Hypothalamus (tissue), 51 donors: ENCODE data around the gene EEF1G.

ENCODE experiments used
- DNase-seq, 51 donors: peaks; one replicate each; lab custom pipeline; 2025; lab: John Stamatoyannopoulos, UW

The EEF1G gene

DNA sequence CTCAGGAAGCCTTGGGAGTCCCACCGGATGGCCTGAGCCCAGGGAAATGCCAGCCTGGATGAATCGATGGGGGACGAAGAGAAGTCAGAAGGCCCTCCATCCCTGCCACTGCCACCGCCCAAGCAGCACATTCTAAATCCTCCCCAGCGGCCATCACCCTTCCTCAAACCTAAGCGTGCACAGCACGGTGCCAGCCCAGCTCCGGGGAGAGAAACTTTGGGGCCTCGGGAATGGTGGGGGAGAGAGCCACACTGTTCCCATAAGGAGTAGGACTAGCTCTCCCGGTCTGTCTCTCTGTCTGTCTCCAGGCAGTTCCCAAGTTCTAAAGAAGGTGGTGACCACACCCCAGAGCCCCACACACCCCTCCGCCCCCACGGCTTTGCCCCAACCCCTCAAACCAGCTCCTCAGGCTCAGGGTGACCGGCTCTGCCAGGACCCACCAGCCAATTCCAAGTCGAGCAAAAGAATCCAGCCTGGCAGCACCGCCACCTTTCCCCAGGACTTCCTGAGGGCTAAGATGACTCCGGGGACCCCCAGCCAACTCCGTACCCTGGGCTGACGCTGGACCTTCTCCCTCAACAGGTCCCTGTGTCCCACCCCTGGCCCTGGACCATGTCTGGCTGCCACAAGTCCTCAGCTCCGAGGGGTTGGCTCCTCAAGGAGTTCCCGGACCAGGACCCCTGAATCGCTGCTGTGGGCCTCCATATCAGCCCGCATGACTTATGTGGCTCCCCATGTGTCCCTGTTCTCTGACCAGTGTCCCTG lies 29.8 kb downstream of the EEF1G start:
- no peak for DNase-seq

DNA sequence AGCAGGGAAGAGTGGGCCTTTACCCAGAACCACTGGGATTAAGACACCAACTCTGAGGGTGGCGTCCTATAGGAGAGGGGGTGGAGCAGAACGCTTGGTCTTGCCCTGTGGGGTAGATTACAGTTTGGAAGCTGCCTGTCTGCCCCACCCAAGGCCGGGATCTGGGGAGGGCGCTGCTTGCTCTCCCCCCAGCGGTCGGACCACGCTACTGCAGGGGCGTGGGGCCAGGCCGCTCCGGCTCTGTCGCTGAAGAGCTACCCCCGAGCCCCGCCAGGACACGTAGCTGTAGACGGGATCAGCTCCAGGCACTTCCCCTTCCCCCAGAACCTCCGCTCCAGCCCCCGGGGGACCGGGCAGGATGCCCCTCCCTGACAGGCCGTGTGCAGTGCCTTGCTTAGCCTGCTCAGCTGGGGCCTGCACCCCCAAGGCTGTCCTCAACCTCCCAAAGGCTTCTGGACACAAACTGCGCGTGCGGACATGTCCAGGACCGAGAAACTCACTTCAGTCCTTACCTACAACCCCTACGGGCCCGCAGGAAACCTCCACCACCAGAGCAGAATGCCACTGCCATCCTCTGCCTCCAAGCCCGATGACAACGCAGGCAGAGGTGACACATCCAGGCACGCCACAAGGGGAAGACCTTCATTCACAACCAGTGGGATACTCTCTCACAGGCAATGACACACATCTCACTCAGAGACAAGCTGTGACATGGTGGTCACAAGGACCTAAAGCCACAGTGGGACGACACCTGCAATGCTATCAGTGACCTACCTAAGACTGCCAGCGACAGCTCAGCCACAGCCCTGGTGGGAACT lies 30.7 kb downstream of the EEF1G start:
- peak in 42 of 51 donors; percentile 23 to 75 (median 56) for DNase-seq

GRCh38 chr11:62542111-62542745 lies 31.5 kb downstream of the EEF1G start:
- DNase-seq, result no peak

GRCh38 chr11:62540804-62541701 lies 32.6 kb downstream of the EEF1G start:
- DNase-seq, result peak in 13 of 51 donors; percentile 7 to 39 (median 22)

GRCh38 chr11:62539238-62539925 lies 34.3 kb downstream of the EEF1G start:
- peak in 7 of 51 donors; percentile 15 to 51 (median 23) for DNase-seq

GRCh38 chr11:62538470-62539237 lies 35.0 kb downstream of the EEF1G start:
- no peak for DNase-seq

DNA sequence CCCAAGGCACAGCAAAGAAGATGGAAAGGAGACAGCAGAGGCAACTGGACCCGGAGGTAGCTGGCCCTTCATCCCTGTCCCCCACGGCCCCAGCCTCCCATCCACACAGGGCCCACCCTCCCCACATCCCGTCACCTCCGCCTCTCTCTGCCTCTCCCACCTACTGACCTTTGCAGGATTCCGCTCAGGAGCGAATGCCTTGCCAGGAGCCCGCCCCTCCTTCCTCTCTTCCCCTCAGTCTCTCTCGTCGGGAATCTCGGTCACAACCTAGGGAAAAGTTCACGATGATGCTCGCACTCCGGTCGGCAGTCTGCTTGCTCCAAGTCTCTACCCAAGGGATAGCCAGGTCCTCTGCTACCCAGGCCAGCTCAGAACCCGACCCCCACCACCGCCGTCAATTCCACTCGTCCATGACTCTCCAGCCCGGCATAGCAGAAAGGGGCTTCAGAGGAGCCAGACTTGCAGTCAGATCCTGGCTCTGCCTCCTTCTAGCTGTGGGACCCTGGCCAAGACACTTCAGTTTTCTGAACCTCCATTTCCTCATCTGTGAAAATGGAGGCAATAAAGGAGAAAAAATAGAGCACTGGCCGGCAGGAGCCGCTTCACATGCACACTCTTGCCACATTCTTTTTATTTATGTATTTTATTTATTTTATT lies 37.3 kb downstream of the EEF1G start:
- DNase-seq, result no peak

- DNase-seq, result no peak
Measured at GRCh38 chr11:62535802-62536201, 37.9 kb downstream of the EEF1G start.

DNA sequence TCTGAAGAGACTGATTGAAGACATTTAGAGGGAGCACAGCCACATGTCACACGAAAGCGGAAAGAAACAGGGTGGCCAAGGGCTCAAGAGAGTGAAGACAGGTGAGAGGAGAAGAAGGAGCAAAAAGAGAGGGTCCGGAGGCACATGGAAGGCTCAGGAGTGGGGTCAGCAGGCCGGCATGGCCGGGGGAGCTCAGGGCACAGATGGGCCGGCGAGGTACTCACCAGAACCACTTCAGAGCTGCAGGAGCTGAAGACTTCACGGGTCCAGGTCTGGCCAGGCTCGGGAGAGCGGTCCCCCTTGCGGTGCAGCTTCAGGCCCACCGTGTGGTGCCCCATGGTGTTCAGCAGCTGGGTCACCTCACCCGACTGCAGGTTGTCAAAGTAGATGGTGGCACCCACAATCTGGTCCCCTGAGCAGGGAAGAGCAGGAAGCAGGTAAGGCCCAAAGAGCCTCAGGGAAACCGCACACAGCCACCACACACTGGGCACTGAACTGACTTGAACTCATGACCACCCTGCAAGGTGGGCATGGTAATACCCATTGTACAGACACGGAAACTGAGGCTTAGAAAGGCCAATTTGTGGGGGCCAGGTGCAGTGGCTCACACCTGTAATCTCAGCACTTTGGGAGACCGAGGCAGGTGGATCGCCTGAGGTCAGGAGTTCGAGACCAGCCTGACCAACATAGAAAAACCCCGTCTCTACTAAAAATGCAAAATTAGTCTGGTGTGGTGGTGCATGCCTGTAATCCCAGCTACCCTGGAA lies 38.7 kb downstream of the EEF1G start:
- DNase-seq, result no peak

GRCh38 chr11:62532096-62532495 lies 41.6 kb downstream of the EEF1G start:
- no peak for DNase-seq

- DNase-seq, result no peak
Measured at GRCh38 chr11:62516736-62517371, 56.8 kb downstream of the EEF1G start.

- no peak for DNase-seq
Measured at GRCh38 chr11:62514151-62514550, 59.5 kb downstream of the EEF1G start.

GRCh38 chr11:62513626-62514025 lies 60.1 kb downstream of the EEF1G start:
- DNase-seq, result no peak

- DNase-seq, result no peak
Measured at GRCh38 chr11:62512961-62513360, 60.7 kb downstream of the EEF1G start.
